ENCODE measurements around the gene TSPAN9. TPM values are rescaled to one million over a fixed set of nuclear protein-coding genes. Genes with fewer than 3 reads are reported as not detected.

The TSPAN9 gene
- total and polyA plus RNA-seq, 4 donors, result 23.0 to 72.3 (median 33.9) TPM

GRCh38 chr12:3045494-3045893 lies 31.7 kb upstream of the TSPAN9 start:
- Histone ChIP-seq H3K9ac (ENCODE audit: insufficient read depth in 1 of 2, low read length in 2 of 2) (no peak overlapping the region), H3K36me3 (ENCODE audit: control insufficient read depth in 4 of 4, insufficient read depth in 4 of 4, low read length in 4 of 4) (peaks cover 0 to 8% (median 0%) of the 10 kb centered on the region in 4 donors), H3K4me3 (no peak overlapping the region), H3K27me3 (ENCODE audit: control insufficient read depth in 3 of 3, insufficient read depth in 3 of 3, low read length in 2 of 3) (no peaks in the 10 kb centered on the region), H3K27ac (ENCODE audit: low read depth in 1 of 2, low read length in 1 of 2) (peak overlapping the region in 1 of 2 donors; percentile 47), H3K9me3 (ENCODE audit: control insufficient read depth in 4 of 4, insufficient read depth in 3 of 4, low read length in 3 of 4) (no peaks in the 10 kb centered on the region), H3K4me1 (ENCODE audit: control insufficient read depth in 5 of 5, insufficient read depth in 5 of 5, low read length in 5 of 5) (peaks cover 0 to 8% (median 3%) of the 10 kb centered on the region in 5 donors)
- DNase-seq (no peak), ATAC-seq (ENCODE audit: insufficient read depth, low FRiP score) (no peak)
- 74 to 80% methylated on average over 5 of the region's 5 CpGs for WGBS, 2 donors
- no peak for TF ChIP-seq CTCF (IDR thresholded peaks at IDR 0.05; ENCODE audit: control extremely low read depth, extremely low read depth)

- no peaks in the 10 kb centered on the region for H3K27me3 ChIP-seq (ENCODE audit: control insufficient read depth in 3 of 3, insufficient read depth in 3 of 3, low read length in 2 of 3)
- 78 to 91% methylated on average over 6 to 7 of the region's 7 CpGs for WGBS, 2 donors
- no peaks in the 10 kb centered on the region for H3K9me3 ChIP-seq (ENCODE audit: control insufficient read depth in 4 of 4, insufficient read depth in 3 of 4, low read length in 3 of 4)
- peaks cover 0 to 8% (median 3%) of the 10 kb centered on the region in 5 donors for H3K4me1 ChIP-seq (ENCODE audit: control insufficient read depth in 5 of 5, insufficient read depth in 5 of 5, low read length in 5 of 5)
- no peak for DNase-seq
- peaks cover 0 to 3% (median 0%) of the 10 kb centered on the region in 4 donors for H3K36me3 ChIP-seq (ENCODE audit: control insufficient read depth in 4 of 4, insufficient read depth in 4 of 4, low read length in 4 of 4)
- no peak for TF ChIP-seq CTCF (IDR thresholded peaks at IDR 0.05; ENCODE audit: control extremely low read depth, extremely low read depth)
- H3K4me3 ChIP-seq, result no peak overlapping the region
- ATAC-seq (ENCODE audit: insufficient read depth, low FRiP score), result no peak
- H3K27ac ChIP-seq (ENCODE audit: low read depth in 1 of 2, low read length in 1 of 2), result peak overlapping the region in 1 of 2 donors; percentile 74
- H3K9ac ChIP-seq (ENCODE audit: insufficient read depth in 1 of 2, low read length in 2 of 2), result no peak overlapping the region
Observed at GRCh38 chr12:3045989-3046388, 31.2 kb upstream of the TSPAN9 start.

- peak; percentile 54 for ATAC-seq (ENCODE audit: insufficient read depth, low FRiP score)
Observed at GRCh38 chr12:3046441-3047200, 30.6 kb upstream of the TSPAN9 start.

More at GRCh38 chr12:3046441-3047200, 30.6 kb upstream of the TSPAN9 start:
- H3K4me1 ChIP-seq (ENCODE audit: control insufficient read depth in 5 of 5, insufficient read depth in 5 of 5, low read length in 5 of 5), result peaks cover 0 to 8% (median 3%) of the 10 kb centered on the region in 5 donors
- peak overlapping the region; percentile 15 to 74 for H3K27ac ChIP-seq (ENCODE audit: low read depth in 1 of 2, low read length in 1 of 2)
- WGBS, 2 donors, result 73 to 81% methylated on average over 17 of the region's 17 CpGs
- TF ChIP-seq CTCF (IDR thresholded peaks at IDR 0.05; ENCODE audit: control extremely low read depth, extremely low read depth), result no peak
- no peak overlapping the region for H3K9ac ChIP-seq (ENCODE audit: insufficient read depth in 1 of 2, low read length in 2 of 2)
- H3K27me3 ChIP-seq (ENCODE audit: control insufficient read depth in 3 of 3, insufficient read depth in 3 of 3, low read length in 2 of 3), result no peaks in the 10 kb centered on the region
- H3K36me3 ChIP-seq (ENCODE audit: control insufficient read depth in 4 of 4, insufficient read depth in 4 of 4, low read length in 4 of 4), result peaks cover 0 to 2% (median 0%) of the 10 kb centered on the region in 4 donors
- no peak for DNase-seq
- H3K4me3 ChIP-seq, result no peak overlapping the region
- no peaks in the 10 kb centered on the region for H3K9me3 ChIP-seq (ENCODE audit: control insufficient read depth in 4 of 4, insufficient read depth in 3 of 4, low read length in 3 of 4)
